GM19324 (cell line): Measurements from ENCODE around the gene EID2.

Source experiments
- ATAC-seq: cut with Tn5 transposase; IDR thresholded peaks from one replicate; pipeline ENCODE4 v1.9.1; 2021; ENCODE audit warnings: mild to moderate bottlenecking, moderate library complexity; ENCODE audit not compliant: unreplicated experiment, low FRiP score

The EID2 gene

GRCh38 chr19:39506944-39507714 lies 32.8 kb downstream of the EID2 start:
- ATAC-seq: no peak

DNA sequence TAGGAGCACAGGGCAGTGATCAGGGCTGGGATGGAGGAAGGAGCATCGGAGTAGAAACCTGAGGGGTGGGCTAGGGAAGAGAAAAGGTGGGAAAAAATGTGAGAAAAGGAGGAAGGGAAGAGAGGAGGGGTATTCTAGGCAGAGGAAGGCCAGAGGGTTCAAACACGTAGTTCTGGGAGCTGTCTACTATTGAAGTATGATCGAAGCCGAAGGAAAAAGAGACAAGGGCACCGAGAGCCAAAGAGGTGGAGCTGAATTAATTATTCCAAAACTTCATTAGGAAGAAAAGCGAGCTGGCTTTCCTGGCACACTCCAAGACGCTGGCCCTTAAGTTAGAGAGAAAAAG lies 33.4 kb downstream of the EID2 start:
- ATAC-seq: no peak

DNA sequence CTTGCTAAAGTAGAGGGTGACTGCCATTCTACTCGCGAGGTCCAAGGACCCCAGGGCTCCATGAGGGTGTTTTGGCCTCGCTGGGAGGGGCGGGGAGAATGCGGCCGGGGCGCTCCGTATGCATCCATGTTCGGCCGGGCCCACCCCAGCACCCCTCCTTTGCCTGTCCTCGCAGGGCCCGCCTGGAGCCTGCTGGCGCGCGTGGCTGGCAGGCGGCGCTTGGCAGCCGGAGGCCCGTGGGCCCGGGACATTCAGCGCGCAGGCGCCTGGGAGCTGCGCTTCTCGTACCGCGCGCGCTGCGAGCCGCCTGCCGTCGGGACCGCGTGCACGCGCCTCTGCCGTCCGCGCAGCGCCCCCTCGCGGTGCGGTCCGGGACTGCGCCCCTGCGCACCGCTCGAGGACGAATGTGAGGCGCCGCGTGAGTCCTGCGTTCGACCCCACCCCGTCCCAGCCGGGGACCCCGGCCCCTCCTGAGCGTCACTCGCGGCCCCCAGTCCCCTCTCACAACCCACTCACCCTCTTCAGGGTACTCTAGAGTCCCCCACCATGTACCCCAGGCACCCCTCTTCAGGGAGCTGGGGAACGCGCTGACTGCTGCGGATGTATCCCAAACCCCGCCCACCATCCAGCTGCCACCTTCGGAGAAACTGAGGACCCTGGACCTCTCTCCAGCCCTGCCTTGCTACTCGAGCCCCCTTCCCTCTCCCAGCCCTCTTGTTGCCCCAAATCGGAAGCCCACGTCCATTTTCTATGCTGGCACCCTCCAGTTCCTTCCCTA lies 37.1 kb downstream of the EID2 start:
- no peak for ATAC-seq

- no peak for ATAC-seq
Observed at GRCh38 chr19:39501340-39501739, 38.6 kb downstream of the EID2 start.

DNA sequence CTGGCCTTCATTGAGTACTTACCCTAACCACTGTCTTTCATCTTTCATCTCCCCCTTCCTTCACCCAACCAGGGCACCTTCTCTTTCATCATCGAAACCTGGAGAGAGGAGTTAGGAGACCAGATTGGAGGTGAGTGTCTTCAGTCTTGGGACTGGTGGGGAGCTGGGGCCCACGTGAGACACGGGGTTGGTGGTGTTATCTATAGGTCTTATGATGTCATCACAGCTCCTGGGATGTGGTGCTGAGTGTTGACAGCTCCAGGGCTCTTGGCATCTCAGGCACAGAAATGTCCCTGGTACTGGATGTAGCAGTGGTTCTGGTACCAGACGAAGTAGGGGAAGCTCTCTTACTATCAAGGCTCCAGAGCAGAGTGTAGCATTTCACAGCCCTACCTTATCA lies 39.4 kb downstream of the EID2 start:
- no peak for ATAC-seq

- no peak for ATAC-seq
Observed at GRCh38 chr19:39499932-39500331, 40.0 kb downstream of the EID2 start.

GRCh38 chr19:39498798-39499642 lies 40.9 kb downstream of the EID2 start, which contains the start of gene DLL3:
DLL3 (plus strand) TSS chr19:39498947; CDS start chr19:39498975, 28 bp downstream.
- ATAC-seq: no peak

GRCh38 chr19:39497996-39498797 lies 41.8 kb downstream of the EID2 start:
- ATAC-seq: no peak

DNA sequence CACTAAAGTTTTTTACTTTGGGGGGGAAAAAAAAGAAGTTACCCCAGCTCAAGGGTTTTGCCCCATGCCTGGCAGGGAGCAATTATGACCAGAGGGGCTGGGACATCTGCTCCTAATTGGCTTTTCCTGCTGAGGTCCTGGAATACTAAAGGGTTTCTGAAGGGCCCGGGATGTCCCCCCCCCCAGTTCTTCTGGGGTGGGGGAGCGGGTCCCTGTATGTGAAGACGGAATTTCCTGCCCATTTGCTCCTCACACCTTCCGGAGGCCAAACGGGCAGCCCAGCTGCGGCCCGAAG lies 42.3 kb downstream of the EID2 start:
- ATAC-seq: no peak

DNA sequence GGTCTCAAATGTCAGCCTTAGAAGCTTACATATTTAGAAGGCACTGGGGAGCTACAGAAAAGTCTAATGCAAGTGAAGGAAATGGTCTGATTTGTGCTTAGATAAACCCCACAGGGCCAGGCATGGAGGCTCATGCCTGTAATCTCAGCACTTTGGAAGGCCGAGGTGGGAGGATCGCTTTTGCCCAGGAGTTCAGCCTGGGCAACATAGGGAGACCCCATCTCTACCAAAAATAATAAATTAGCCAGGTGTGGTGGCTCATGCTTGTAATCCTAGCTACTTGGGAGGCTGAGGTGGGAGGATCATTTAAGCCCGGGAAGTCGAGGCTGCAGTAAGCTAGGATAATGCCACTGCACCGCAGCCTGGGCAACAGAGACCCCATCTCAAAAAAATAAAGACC lies 43.9 kb downstream of the EID2 start:
- no peak for ATAC-seq

- ATAC-seq: no peak
Observed at GRCh38 chr19:39494661-39495060, 45.3 kb downstream of the EID2 start.

DNA sequence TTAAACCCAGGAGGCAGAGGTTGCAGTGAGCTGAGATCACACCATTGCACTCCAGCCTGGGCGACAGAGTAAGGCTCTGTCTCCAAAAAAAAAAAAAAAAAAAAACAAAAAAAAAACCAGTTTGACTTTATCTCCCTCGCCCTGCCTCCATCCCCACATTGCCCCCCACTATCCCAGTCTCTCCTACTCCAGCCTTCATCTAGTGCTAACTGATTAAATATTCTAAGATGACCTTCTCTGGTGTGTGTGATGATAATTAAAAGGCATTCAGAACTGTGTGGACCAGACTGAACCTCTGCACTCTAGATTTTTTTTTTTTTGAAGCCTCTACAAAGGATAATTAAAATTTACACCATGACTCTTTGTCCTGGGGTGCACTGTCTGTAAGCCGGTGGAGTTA lies 47.2 kb downstream of the EID2 start:
- ATAC-seq: no peak

GRCh38 chr19:39492225-39492624 lies 47.7 kb downstream of the EID2 start:
- ATAC-seq: no peak

DNA sequence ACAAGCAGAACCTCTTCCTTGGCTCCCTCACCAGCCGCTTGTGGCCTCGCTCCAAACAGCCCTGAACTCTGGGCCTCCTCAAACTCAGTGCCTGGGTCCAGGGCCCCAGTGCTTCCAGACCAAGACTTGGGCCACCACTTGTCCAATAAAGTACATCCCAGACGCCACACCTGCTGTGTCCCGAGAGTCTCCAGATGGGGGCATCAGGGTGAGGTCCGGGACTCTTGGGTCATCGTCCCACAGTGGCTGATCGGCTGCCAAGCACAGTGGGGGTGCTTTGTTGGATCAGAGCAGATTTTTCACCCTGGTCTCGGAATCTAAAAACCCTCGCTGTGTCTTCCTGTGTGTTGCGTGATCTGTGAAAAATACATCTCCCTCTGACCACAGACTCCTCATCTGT lies 50.2 kb downstream of the EID2 start:
- ATAC-seq: no peak
